Measurements from ENCODE around the gene NAA50. TPM values are rescaled to one million over a fixed set of nuclear protein-coding genes. Genes with fewer than 3 reads are reported as not detected.
A peak's percentile ranks its signal among the peaks of the same experiment; 100 is the strongest.

NAA50 gene
- polyA plus RNA-seq, 1 donor = 161 TPM

- DNase-seq = peak; percentile 90
Measured at GRCh38 chr3:113744941-113745755, 901 bp downstream of the NAA50 start.

- no peak for DNase-seq
Measured at GRCh38 chr3:113743006-113743630, 2.9 kb downstream of the NAA50 start.

DNA sequence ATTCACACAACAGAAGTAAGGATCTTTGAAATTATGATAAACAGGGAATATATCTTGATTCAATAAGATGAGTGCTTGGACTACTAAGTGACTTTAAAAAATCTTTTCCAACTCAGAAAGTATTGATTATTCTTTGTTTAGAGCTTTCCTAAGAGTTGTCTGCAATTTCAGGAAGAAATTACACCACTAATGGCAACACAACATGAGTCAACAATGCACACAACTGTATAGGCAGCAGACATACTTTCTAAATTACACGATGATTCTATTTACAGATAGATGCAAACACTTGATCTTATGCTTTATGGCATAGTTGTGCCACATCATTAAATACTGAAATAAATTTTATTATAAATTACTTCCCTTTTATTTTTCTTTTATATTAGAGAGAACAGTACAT, 4.4 kb downstream of the NAA50 start:
- no peak for DNase-seq

GRCh38 chr3:113741086-113741485, 5.0 kb downstream of the NAA50 start:
- DNase-seq = no peak

GRCh38 chr3:113736548-113737089, 9.4 kb downstream of the NAA50 start:
- DNase-seq = peak; percentile 60

- no peak for DNase-seq
Measured at GRCh38 chr3:113731694-113732093, 14.4 kb downstream of the NAA50 start.

DNA sequence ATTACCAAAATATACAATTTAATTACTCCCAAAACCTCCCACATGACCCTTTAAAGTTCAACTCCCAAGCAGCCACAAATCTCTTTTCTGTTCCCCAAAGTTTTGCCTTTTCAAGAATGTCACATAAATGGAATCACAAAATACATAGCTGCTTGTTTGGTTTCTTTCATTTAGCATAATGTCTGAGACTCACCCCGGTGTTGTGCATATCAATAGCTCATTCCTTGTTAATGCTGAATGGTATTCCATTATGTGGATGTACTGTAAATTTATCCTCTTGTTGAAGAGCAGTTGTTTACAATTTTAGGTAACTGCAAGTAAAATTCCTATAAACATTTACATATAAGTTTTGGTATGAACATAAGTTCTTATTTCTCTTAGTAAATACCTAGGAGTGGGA, 15.5 kb downstream of the NAA50 start:
- DNase-seq = no peak

DNA sequence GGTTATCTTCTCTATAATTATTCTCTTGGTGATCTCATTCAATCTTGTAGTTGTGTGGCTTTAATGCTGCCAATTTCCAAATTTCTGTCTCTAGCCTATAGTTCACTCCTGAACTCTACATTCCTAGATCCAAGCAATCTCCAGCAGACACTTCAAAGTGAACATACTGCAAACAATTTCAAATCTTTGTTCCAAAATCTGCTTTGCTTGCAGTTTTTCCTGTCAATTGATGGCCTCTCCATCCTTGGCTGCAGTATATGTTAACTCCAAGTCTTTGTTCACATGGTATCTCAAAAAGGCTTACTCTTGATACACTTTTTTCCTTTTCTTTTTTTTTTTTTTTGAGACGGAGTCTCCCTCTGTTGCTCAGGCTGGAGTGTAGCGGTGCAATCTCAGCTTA, 17.4 kb downstream of the NAA50 start:
- DNase-seq = no peak

GRCh38 chr3:113721636-113722035, 24.4 kb downstream of the NAA50 start:
- no peak for DNase-seq

DNA sequence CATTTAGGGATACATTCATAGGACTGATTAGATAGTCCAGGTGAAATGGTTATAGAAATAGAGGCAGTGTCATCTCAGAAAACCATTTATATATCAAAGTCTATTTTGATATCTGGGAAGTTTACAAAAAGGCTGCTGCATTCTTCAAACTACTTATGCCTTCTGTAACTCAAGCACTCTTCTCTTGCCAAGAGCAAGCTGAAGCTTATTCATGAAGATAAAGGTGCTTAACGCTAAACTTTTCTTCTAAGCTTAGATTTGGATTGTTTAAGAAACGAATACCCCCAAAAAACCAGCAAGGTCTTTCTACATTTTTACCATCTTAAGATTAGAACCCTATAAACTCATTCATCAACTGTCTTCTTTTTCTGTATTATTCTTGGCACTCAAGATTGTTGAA, 26.3 kb downstream of the NAA50 start:
- DNase-seq = no peak

DNA sequence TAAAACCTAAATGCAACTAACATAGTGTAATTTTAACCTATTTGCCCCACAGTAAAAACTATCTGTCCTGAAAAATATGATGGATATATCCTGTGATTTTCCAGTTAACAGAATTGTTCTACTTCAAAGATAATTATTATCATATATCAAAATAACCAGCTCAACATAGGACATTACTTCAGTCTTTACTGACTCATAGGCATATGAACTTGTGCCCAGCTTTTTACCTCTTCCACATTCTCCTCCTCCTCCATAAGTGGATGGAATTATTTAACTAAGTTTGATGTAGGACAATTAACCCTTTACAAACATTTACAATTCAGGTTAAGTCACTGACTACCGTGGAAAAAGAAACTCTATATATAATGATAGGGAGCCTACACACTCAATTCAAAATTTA, 26.8 kb downstream of the NAA50 start:
- DNase-seq = no peak

- no peak for DNase-seq
Measured at GRCh38 chr3:113717818-113718217, 28.2 kb downstream of the NAA50 start.

GRCh38 chr3:113717308-113717707, 28.7 kb downstream of the NAA50 start:
- no peak for DNase-seq

GRCh38 chr3:113714702-113715101, 31.3 kb downstream of the NAA50 start:
- no peak for DNase-seq

DNA sequence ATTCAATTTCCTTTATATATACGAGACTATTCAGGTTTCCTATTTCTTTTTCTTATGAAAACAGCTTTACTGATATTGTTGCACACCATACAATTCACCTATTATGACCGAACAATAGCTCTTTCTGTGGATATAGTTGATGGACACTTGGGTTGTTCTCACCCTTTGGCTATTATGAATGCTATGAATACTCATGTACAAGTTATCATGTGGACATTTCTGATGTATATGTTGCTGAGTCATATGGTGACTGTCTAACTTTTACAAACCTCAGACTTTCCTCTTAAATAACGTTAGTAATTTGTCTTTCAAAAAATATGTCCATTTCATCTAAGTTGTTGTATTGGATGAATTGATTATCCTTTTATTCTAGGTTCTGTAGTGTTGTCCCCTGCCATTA, 33.9 kb downstream of the NAA50 start:
- DNase-seq = no peak

GRCh38 chr3:113707835-113708234, 38.2 kb downstream of the NAA50 start:
- no peak for DNase-seq

GRCh38 chr3:113698956-113699355, 47.1 kb downstream of the NAA50 start:
- DNase-seq = peak; percentile 3

GRCh38 chr3:113698213-113698742, 47.8 kb downstream of the NAA50 start:
- no peak for DNase-seq

DNA sequence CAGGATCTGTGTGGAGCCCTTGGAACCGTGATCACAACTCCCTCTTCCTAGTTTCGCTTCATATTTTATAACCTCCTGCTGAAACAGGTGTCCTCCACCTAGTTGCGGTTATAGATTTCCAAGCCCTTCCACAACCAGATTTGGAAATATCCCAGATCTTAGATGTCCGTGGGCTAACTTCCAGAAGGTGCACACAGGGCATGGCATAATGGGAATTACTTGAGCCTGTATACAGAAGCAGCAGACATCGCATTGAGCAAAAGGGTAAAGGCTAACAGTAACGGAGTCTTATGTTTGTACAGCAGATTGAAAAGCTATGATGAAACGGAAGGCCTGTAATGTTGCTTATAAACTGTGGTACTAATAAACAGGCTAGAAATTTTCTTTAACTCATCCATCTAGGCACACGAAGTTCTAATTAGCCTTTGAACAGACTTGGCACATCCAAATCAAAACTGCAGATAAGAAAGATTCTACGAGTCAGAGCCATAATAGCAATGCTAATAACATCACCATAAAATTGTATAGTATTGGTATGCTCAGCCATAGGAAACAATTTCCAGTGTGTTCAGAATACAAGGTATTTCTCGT, 48.5 kb downstream of the NAA50 start:
- DNase-seq = no peak

DNA sequence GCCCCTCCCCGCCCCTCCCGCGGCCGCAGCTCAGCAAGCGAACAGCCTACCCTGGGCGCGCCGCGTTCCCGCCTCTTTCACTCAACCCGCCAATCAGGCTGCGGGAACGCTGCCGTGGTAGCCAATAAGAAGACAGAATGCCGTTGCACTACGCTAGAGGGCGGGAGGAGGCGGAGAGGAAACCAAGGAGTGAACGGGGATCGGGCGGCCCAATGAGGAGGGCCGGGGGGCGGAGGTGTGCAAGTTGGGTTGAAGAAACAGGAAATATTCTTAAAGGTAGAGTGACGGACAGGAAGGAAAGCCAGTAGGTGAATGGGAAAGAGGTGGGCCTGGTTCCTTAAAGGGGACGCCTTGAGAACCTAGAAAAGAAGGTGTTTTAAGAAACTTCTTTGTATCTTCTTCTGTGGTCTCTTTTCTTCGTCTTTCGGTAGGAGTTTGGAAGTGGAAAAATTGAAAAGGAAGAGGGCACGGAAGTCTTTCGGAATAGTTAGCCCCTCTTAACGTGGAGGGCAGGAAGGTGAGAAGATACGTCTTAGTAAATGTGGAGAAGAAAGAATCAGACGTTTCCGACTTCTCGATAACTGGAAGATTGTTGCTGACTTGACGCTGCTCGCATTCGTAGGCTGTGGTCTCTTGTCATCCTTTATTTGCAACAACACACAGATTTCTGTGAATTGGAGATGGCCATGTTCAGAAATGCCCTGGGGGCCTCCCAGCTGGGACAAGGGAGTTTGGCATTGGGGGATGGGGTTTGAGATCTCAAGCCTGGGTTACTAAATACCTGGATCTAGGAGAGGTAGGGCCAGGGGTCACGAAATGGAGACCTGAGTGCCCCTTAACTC, 49.2 kb downstream of the NAA50 start:
- peak; percentile 99 for DNase-seq

DNA sequence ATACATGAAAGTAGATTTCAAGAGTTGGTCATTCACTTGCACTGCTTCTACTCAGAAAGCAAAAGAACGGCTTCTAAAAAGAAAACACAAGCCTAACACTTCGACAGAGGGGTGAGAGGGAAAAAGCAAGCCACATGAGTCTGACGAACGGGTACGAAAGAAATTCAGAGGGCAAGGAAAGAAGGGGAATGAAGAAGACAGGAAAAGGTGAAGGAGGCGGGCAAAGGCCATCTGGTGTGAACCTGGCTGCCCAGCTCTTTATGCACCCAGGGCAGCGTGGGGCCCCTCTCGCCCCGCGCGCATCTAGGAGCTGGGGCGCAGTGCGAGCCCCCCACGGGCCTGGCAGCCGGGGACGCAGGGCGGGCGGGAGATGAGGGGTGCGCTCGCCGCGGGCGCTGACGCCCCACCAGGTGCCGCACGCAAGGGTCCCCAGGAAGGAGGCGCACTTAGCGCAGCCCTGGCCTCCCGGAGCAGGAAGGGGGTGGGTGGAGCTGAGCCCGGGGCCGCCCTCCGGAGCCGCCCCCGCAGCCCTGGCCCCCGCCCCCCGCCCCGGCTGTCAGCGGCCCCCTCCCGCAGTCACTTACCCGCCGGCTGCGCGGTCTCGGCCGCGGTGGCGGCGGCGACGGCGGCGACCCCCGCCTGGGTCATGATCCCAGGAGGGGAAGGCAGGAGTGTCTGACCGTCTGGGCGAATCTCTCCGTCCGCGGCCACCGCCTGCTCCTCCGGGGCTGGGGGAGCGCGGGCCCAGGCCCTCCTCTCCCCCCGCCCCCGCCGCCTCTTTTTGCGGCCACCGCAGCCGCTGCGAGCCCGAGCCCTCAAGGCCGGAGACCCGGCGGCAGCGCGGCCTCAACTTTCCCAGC, 50.0 kb downstream of the NAA50 start, which contains the start of gene USF3:
Gene USF3 (minus strand): TSS at position 857 of the 860 bp plus-strand sequence. CDS start 21,764 bp downstream, outside the sequence.
- DNase-seq = peak; percentile 61

Measured in left kidney (tissue), 2 donors.